ENCODE data around the gene UPF2. TPM values are rescaled to one million over a fixed set of nuclear protein-coding genes. Genes with fewer than 3 reads are reported as not detected.

Gene UPF2
- total and polyA plus RNA-seq, 2 of the 13 experiments (the other 11 are each of a cell fraction or from before 2014, with no cell fraction given): 6.2 to 14.5 TPM

GRCh38 chr10:11874568-11875493, 167.8 kb downstream of the UPF2 start (continued):
- no peak for TF ChIP-seq ZNF780A (CRISPR knock-in tag; IDR thresholded peaks at IDR 0.05)
- TF ChIP-seq, protein P1, sequence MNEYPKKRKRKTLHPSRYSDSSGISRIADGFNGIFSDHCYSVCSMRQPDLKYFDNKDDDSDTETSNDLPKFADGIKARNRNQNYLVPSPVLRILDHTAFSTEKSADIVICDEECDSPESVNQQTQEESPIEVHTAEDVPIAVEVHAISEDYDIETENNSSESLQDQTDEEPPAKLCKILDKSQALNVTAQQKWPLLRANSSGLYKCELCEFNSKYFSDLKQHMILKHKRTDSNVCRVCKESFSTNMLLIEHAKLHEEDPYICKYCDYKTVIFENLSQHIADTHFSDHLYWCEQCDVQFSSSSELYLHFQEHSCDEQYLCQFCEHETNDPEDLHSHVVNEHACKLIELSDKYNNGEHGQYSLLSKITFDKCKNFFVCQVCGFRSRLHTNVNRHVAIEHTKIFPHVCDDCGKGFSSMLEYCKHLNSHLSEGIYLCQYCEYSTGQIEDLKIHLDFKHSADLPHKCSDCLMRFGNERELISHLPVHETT (CRISPR knock-in tag; conservative IDR thresholded peaks at IDR 0.05): no peak
- 0 out of 2 replicates have a peak, but pooled peaks have one; percentile 48 for TF ChIP-seq KLF6 (CRISPR knock-in tag; IDR thresholded peaks at IDR 0.05)
- no peak for TF ChIP-seq RFX5 (IDR thresholded peaks at IDR 0.05; ENCODE audit: low read depth, low read length)
- no peak for TF ChIP-seq FOXA1 (IDR thresholded peaks at IDR 0.05)
- no peak for TF ChIP-seq FOXA1 (CRISPR knock-in tag; IDR thresholded peaks at IDR 0.05)
- TF ChIP-seq ZBTB14 (CRISPR knock-in tag; IDR thresholded peaks at IDR 0.05): peak; percentile 33
- TF ChIP-seq KDM1A (CRISPR knock-in tag; IDR thresholded peaks at IDR 0.05): no peak
- no peak for TF ChIP-seq TEAD2 (CRISPR knock-in tag; IDR thresholded peaks at IDR 0.05)
- 0 out of 2 replicates have a peak, but pooled peaks have one; percentile 24 for TF ChIP-seq SNAI1 (CRISPR knock-in tag; IDR thresholded peaks at IDR 0.05; ENCODE audit: borderline replicate concordance)
- TF ChIP-seq MIER2 (CRISPR knock-in tag; IDR thresholded peaks at IDR 0.05): no peak; the same call in 1 of the 2 replicates
- TF ChIP-seq, protein P2, sequence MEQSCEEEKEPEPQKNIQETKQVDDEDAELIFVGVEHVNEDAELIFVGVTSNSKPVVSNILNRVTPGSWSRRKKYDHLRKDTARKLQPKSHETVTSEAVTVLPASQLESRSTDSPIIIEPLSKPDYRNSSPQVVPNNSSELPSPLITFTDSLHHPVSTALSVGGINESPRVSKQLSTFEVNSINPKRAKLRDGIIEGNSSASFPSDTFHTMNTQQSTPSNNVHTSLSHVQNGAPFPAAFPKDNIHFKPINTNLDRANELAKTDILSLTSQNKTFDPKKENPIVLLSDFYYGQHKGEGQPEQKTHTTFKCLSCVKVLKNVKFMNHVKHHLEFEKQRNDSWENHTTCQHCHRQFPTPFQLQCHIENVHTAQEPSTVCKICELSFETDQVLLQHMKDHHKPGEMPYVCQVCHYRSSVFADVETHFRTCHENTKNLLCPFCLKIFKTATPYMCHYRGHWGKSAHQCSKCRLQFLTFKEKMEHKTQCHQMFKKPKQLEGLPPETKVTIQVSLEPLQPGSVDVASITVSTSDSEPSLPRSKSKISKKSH (CRISPR knock-in tag; IDR thresholded peaks at IDR 0.05; ENCODE audit: borderline replicate concordance): no peak
- TF ChIP-seq MEIS2 (CRISPR knock-in tag; IDR thresholded peaks at IDR 0.05): 0 out of 2 replicates have a peak, but pooled peaks have one; percentile 37
- TF ChIP-seq ELF3 (CRISPR knock-in tag; IDR thresholded peaks at IDR 0.05): peak; percentile 69; the same call in 1 of the 2 replicates
- no peak; the same call in 1 of the 2 replicates for TF ChIP-seq BCL6 (CRISPR knock-in tag; IDR thresholded peaks at IDR 0.05)
- 0 out of 2 replicates have a peak, but pooled peaks have one; percentile 62 for TF ChIP-seq ZNF547 (CRISPR knock-in tag; IDR thresholded peaks at IDR 0.05)
- TF ChIP-seq SALL1 (CRISPR knock-in tag; IDR thresholded peaks at IDR 0.05): peak; percentile 63
- no peak for TF ChIP-seq ZNF619 (CRISPR knock-in tag; IDR thresholded peaks at IDR 0.05)
- no peak for TF ChIP-seq ZSCAN20 (CRISPR knock-in tag; IDR thresholded peaks at IDR 0.05; ENCODE audit: borderline replicate concordance)
- no peak for TF ChIP-seq ZNF644 (CRISPR knock-in tag; IDR thresholded peaks at IDR 0.05; ENCODE audit: low read depth)
- no peak for TF ChIP-seq HNF4G (IDR thresholded peaks at IDR 0.05; ENCODE audit: borderline replicate concordance, low read depth, low read length)
- TF ChIP-seq HNF4G (CRISPR knock-in tag; IDR thresholded peaks at IDR 0.05; ENCODE audit: borderline replicate concordance, low read depth): no peak
- TF ChIP-seq ZNF296 (CRISPR knock-in tag; conservative IDR thresholded peaks at IDR 0.05): no peak
- TF ChIP-seq TBX3 (IDR thresholded peaks at IDR 0.05; ENCODE audit: borderline replicate concordance): no peak
- TF ChIP-seq RFX3 (CRISPR knock-in tag; IDR thresholded peaks at IDR 0.05): peak; percentile 60; the same call in 1 of the 2 replicates
- TF ChIP-seq BRCA1 (CRISPR knock-in tag; IDR thresholded peaks at IDR 0.05): no peak; the same call in 1 of the 2 replicates
- TF ChIP-seq ZFP82 (CRISPR knock-in tag; IDR thresholded peaks at IDR 0.05; ENCODE audit: borderline replicate concordance): no peak
- TF ChIP-seq AHR (CRISPR knock-in tag; IDR thresholded peaks at IDR 0.05): 0 out of 2 replicates have a peak, but pooled peaks have one; percentile 7
